ENCODE results near the gene FNBP1L.

The FNBP1L gene

GRCh38 chr1:93593854-93594602 is 146.1 kb downstream of the FNBP1L start:
- no peak overlapping the region for H3K4ac ChIP-seq (ENCODE audit: low read depth, low read length)
- H3K9ac ChIP-seq (ENCODE audit: low read length), result no peak overlapping the region
- WGBS (ENCODE audit: extremely low coverage, insufficient coverage, low lambda C conversion rate), result no CpG with 5 or more reads among the region's 13 CpGs

GRCh38 chr1:93594603-93594880 is 146.6 kb downstream of the FNBP1L start:
- Histone ChIP-seq H3K27me3 (ENCODE audit: insufficient read depth, low read length, poor library complexity) (no peaks in the 10 kb centered on the region), H2AK5ac (ENCODE audit: low read length) (no peak overlapping the region), H3K27ac (ENCODE audit: low read depth, low read length) (no peak overlapping the region), H3K9ac (ENCODE audit: low read length) (no peak overlapping the region), H3K4me2 (ENCODE audit: low read length) (no peak overlapping the region), H3K79me2 (ENCODE audit: control insufficient read depth, insufficient read depth, low read length) (peaks cover 45% of the 10 kb centered on the region), H3K4ac (ENCODE audit: low read depth, low read length) (no peak overlapping the region), H3K18ac (ENCODE audit: low read length) (no peak overlapping the region), H2BK5ac (ENCODE audit: low read length) (no peak overlapping the region), H3K4me3 (ENCODE audit: low read length) (no peak overlapping the region), H4K8ac (ENCODE audit: low read depth, low read length) (no peak overlapping the region), H3K4me1 (ENCODE audit: control insufficient read depth, low read depth, low read length) (peaks cover 5% of the 10 kb centered on the region), H3K36me3 (ENCODE audit: control insufficient read depth, insufficient read depth, low read length) (peaks cover under 1% of the 10 kb centered on the region), H3K23ac (ENCODE audit: low read length) (peak overlapping the region; percentile 31), H4K5ac (ENCODE audit: low read length) (no peak overlapping the region), H2BK15ac (replicated peaks; ENCODE audit: low read depth) (no peak overlapping the region), H3K56ac (ENCODE audit: low read length) (no peak overlapping the region), H3K79me1 (ENCODE audit: low read length) (peaks cover 57% of the 10 kb centered on the region), H2BK120ac (ENCODE audit: low read depth, low read length) (no peak overlapping the region)
- no CpG with 5 or more reads among the region's 1 CpG for WGBS (ENCODE audit: extremely low coverage, insufficient coverage, low lambda C conversion rate)
- DNase-seq, result no peak

More at GRCh38 chr1:93593854-93594602, 146.1 kb downstream of the FNBP1L start:
- H3K79me2 ChIP-seq (ENCODE audit: control insufficient read depth, insufficient read depth, low read length), result peaks cover 40% of the 10 kb centered on the region
- peaks cover 3% of the 10 kb centered on the region for H3K4me1 ChIP-seq (ENCODE audit: control insufficient read depth, low read depth, low read length)
- no peak overlapping the region for H2BK120ac ChIP-seq (ENCODE audit: low read depth, low read length)
- no peak overlapping the region for H2AK5ac ChIP-seq (ENCODE audit: low read length)
- no peak overlapping the region for H3K4me3 ChIP-seq (ENCODE audit: low read length)
- no peaks in the 10 kb centered on the region for H3K27me3 ChIP-seq (ENCODE audit: insufficient read depth, low read length, poor library complexity)
- peaks cover 5% of the 10 kb centered on the region for H3K36me3 ChIP-seq (ENCODE audit: control insufficient read depth, insufficient read depth, low read length)
- DNase-seq, result no peak
- no peak overlapping the region for H3K27ac ChIP-seq (ENCODE audit: low read depth, low read length)
- no peak overlapping the region for H3K4me2 ChIP-seq (ENCODE audit: low read length)
- H4K5ac ChIP-seq (ENCODE audit: low read length), result no peak overlapping the region
- peaks cover 52% of the 10 kb centered on the region for H3K79me1 ChIP-seq (ENCODE audit: low read length)
- H3K23ac ChIP-seq (ENCODE audit: low read length), result peak overlapping the region; percentile 31
- no peak overlapping the region for H3K18ac ChIP-seq (ENCODE audit: low read length)
- H2BK15ac ChIP-seq (replicated peaks; ENCODE audit: low read depth), result no peak overlapping the region
- no peak overlapping the region for H3K56ac ChIP-seq (ENCODE audit: low read length)
- no peak overlapping the region for H2BK5ac ChIP-seq (ENCODE audit: low read length)
- no peak overlapping the region for H4K8ac ChIP-seq (ENCODE audit: low read depth, low read length)

GRCh38 chr1:93595266-93595665 is 147.3 kb downstream of the FNBP1L start:
- H3K4me2 ChIP-seq (ENCODE audit: low read length), result no peak overlapping the region
- H2BK5ac ChIP-seq (ENCODE audit: low read length), result no peak overlapping the region
- H4K5ac ChIP-seq (ENCODE audit: low read length), result no peak overlapping the region
- no peak overlapping the region for H3K23ac ChIP-seq (ENCODE audit: low read length)
- peaks cover 52% of the 10 kb centered on the region for H3K79me2 ChIP-seq (ENCODE audit: control insufficient read depth, insufficient read depth, low read length)
- WGBS (ENCODE audit: extremely low coverage, insufficient coverage, low lambda C conversion rate), result no CpG with 5 or more reads among the region's 2 CpGs
- peaks cover 64% of the 10 kb centered on the region for H3K79me1 ChIP-seq (ENCODE audit: low read length)
- H2BK120ac ChIP-seq (ENCODE audit: low read depth, low read length), result no peak overlapping the region
- peaks cover 5% of the 10 kb centered on the region for H3K4me1 ChIP-seq (ENCODE audit: control insufficient read depth, low read depth, low read length)
- H2AK5ac ChIP-seq (ENCODE audit: low read length), result no peak overlapping the region
- no peak overlapping the region for H3K9ac ChIP-seq (ENCODE audit: low read length)
- no peak for DNase-seq
- no peak overlapping the region for H3K4ac ChIP-seq (ENCODE audit: low read depth, low read length)
- H3K18ac ChIP-seq (ENCODE audit: low read length), result no peak overlapping the region
- H4K8ac ChIP-seq (ENCODE audit: low read depth, low read length), result no peak overlapping the region
- no peak overlapping the region for H2BK15ac ChIP-seq (replicated peaks; ENCODE audit: low read depth)
- H3K36me3 ChIP-seq (ENCODE audit: control insufficient read depth, insufficient read depth, low read length), result no peaks in the 10 kb centered on the region
- no peak overlapping the region for H3K4me3 ChIP-seq (ENCODE audit: low read length)
- no peak overlapping the region for H3K56ac ChIP-seq (ENCODE audit: low read length)
- no peak overlapping the region for H3K27ac ChIP-seq (ENCODE audit: low read depth, low read length)
- H3K27me3 ChIP-seq (ENCODE audit: insufficient read depth, low read length, poor library complexity), result no peaks in the 10 kb centered on the region

GRCh38 chr1:93595743-93596142 is 147.8 kb downstream of the FNBP1L start:
- Histone ChIP-seq H2AK5ac (ENCODE audit: low read length) (no peak overlapping the region), H3K79me2 (ENCODE audit: control insufficient read depth, insufficient read depth, low read length) (peaks cover 57% of the 10 kb centered on the region), H3K4me1 (ENCODE audit: control insufficient read depth, low read depth, low read length) (peaks cover 7% of the 10 kb centered on the region), H2BK5ac (ENCODE audit: low read length) (no peak overlapping the region), H3K9ac (ENCODE audit: low read length) (no peak overlapping the region), H4K5ac (ENCODE audit: low read length) (no peak overlapping the region), H3K23ac (ENCODE audit: low read length) (no peak overlapping the region), H3K27me3 (ENCODE audit: insufficient read depth, low read length, poor library complexity) (no peaks in the 10 kb centered on the region), H2BK15ac (replicated peaks; ENCODE audit: low read depth) (no peak overlapping the region), H4K8ac (ENCODE audit: low read depth, low read length) (no peak overlapping the region), H2BK120ac (ENCODE audit: low read depth, low read length) (no peak overlapping the region), H3K4me3 (ENCODE audit: low read length) (no peak overlapping the region), H3K79me1 (ENCODE audit: low read length) (peaks cover 67% of the 10 kb centered on the region), H3K4ac (ENCODE audit: low read depth, low read length) (no peak overlapping the region), H3K18ac (ENCODE audit: low read length) (no peak overlapping the region), H3K36me3 (ENCODE audit: control insufficient read depth, insufficient read depth, low read length) (no peaks in the 10 kb centered on the region), H3K4me2 (ENCODE audit: low read length) (no peak overlapping the region), H3K56ac (ENCODE audit: low read length) (no peak overlapping the region), H3K27ac (ENCODE audit: low read depth, low read length) (no peak overlapping the region)
- WGBS (ENCODE audit: extremely low coverage, insufficient coverage, low lambda C conversion rate), result no CpG with 5 or more reads among the region's 4 CpGs
- DNase-seq, result peak; percentile 54

GRCh38 chr1:93596329-93597089 is 148.6 kb downstream of the FNBP1L start:
- H3K4me1 ChIP-seq (ENCODE audit: control insufficient read depth, low read depth, low read length), result peaks cover 7% of the 10 kb centered on the region

More at GRCh38 chr1:93596329-93597089, 148.6 kb downstream of the FNBP1L start:
- H2BK15ac ChIP-seq (replicated peaks; ENCODE audit: low read depth), result no peak overlapping the region
- H2AK5ac ChIP-seq (ENCODE audit: low read length), result no peak overlapping the region
- H3K27me3 ChIP-seq (ENCODE audit: insufficient read depth, low read length, poor library complexity), result no peaks in the 10 kb centered on the region
- no peak overlapping the region for H3K4ac ChIP-seq (ENCODE audit: low read depth, low read length)
- no peak overlapping the region for H2BK120ac ChIP-seq (ENCODE audit: low read depth, low read length)
- no peak overlapping the region for H4K8ac ChIP-seq (ENCODE audit: low read depth, low read length)
- H3K18ac ChIP-seq (ENCODE audit: low read length), result no peak overlapping the region
- H3K4me3 ChIP-seq (ENCODE audit: low read length), result no peak overlapping the region
- peaks cover 71% of the 10 kb centered on the region for H3K79me1 ChIP-seq (ENCODE audit: low read length)
- no peak overlapping the region for H3K4me2 ChIP-seq (ENCODE audit: low read length)
- peak overlapping the region; percentile 8 for H3K27ac ChIP-seq (ENCODE audit: low read depth, low read length)
- H3K9ac ChIP-seq (ENCODE audit: low read length), result no peak overlapping the region
- no peak overlapping the region for H4K5ac ChIP-seq (ENCODE audit: low read length)
- no peaks in the 10 kb centered on the region for H3K36me3 ChIP-seq (ENCODE audit: control insufficient read depth, insufficient read depth, low read length)
- no peak overlapping the region for H3K23ac ChIP-seq (ENCODE audit: low read length)
- DNase-seq, result no peak
- no peak overlapping the region for H2BK5ac ChIP-seq (ENCODE audit: low read length)
- no CpG with 5 or more reads among the region's 4 CpGs for WGBS (ENCODE audit: extremely low coverage, insufficient coverage, low lambda C conversion rate)
- H3K79me2 ChIP-seq (ENCODE audit: control insufficient read depth, insufficient read depth, low read length), result peaks cover 61% of the 10 kb centered on the region
- H3K56ac ChIP-seq (ENCODE audit: low read length), result no peak overlapping the region
